ENCODE results near the gene LPCAT4. TPM values are rescaled to one million over a fixed set of nuclear protein-coding genes. Genes with fewer than 3 reads are reported as not detected.
"Not testable (repeated sequence)": the region's sequence is repeated elsewhere in the genome, so short reads cannot be mapped to it uniquely, and the experiment has no call there.

Gene LPCAT4
- total RNA-seq, 1 experiment from 2014 or later = 46.8 TPM

DNA sequence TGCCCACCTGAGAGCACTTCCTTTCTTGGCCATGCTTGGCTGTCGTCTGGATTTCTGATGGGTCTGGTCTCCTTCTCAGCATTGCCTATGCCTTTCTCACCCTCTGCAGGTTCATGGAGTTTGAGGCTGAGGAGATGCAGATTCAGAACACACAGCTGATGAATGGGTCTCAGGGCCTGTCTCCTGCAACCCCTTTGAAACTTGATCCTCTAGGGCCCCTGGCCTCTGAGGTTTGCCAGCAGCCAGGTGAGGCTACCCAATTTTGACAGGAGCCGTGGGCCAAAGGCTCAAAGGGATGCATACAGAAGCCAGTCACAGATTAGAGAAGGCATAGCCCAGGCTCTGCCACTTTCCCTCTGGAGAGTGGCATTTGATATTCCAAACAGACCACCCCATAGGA lies 13.4 kb downstream of the LPCAT4 start:
- ChIA-PET POLR2A (ENCODE audit: unreplicated experiment) (no interaction called here), CTCF (no interaction called here)
- no peaks in the 10 kb centered on the region for H3F3A ChIP-seq (ENCODE audit: insufficient read depth, low read depth)
- no peak overlapping the region for H3K4me2 ChIP-seq
- no TSS peak for BruUV-seq (replicated peaks)
- H3K79me2 ChIP-seq (ENCODE audit: low read depth) = no peaks in the 10 kb centered on the region
- H3K9me2 ChIP-seq (ENCODE audit: insufficient read depth) = no peaks in the 10 kb centered on the region
- H3K36me3 ChIP-seq (ENCODE audit: low read depth) = no peaks in the 10 kb centered on the region
- H3K27me3 ChIP-seq (ENCODE audit: insufficient read depth, low read depth) = no peaks in the 10 kb centered on the region
- no peak overlapping the region for H2AFZ ChIP-seq
- intact Hi-C loops (cut with micrococcal nuclease; ENCODE audit: unreplicated experiment) = no loop called here
- H3K4me3 ChIP-seq = no peak overlapping the region
- no peak overlapping the region for H3K27ac ChIP-seq
- H4K20me1 ChIP-seq (ENCODE audit: insufficient read depth) = no peaks in the 10 kb centered on the region
- no peaks in the 10 kb centered on the region for H3K4me1 ChIP-seq (replicated peaks; ENCODE audit: insufficient read depth)
- TF ChIP-seq, protein P1, sequence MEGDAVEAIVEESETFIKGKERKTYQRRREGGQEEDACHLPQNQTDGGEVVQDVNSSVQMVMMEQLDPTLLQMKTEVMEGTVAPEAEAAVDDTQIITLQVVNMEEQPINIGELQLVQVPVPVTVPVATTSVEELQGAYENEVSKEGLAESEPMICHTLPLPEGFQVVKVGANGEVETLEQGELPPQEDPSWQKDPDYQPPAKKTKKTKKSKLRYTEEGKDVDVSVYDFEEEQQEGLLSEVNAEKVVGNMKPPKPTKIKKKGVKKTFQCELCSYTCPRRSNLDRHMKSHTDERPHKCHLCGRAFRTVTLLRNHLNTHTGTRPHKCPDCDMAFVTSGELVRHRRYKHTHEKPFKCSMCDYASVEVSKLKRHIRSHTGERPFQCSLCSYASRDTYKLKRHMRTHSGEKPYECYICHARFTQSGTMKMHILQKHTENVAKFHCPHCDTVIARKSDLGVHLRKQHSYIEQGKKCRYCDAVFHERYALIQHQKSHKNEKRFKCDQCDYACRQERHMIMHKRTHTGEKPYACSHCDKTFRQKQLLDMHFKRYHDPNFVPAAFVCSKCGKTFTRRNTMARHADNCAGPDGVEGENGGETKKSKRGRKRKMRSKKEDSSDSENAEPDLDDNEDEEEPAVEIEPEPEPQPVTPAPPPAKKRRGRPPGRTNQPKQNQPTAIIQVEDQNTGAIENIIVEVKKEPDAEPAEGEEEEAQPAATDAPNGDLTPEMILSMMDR (conservative IDR thresholded peaks at IDR 0.05) = no peak
- TF ChIP-seq EZH2 (IDR thresholded peaks at IDR 0.05; ENCODE audit: low read depth) = no peak
- no peak for DNase-seq
- H3K9me3 ChIP-seq (ENCODE audit: insufficient read depth, low read depth) = no peaks in the 10 kb centered on the region

DNA sequence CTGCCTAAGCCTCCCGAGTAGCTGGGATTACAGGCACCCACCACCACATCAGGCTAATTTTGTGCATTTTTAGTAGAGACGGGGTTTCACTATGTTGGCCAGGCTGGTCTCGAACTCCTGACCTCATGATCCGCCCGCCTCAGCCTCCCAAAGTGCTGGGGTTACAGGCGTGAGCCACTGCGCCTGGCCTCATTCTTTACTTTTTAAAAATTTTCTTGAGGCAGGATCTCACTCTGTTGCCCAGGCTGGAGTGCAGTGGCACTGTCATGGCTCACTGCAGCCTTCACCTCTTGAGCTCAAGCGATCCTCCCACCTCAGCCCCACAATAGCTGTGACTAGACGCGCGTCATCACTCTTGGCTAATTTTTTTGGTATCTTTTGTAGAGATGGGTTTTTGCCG lies 14.0 kb downstream of the LPCAT4 start:
- H3F3A ChIP-seq (ENCODE audit: insufficient read depth, low read depth); H3K27ac ChIP-seq; intact Hi-C loops (cut with micrococcal nuclease; ENCODE audit: unreplicated experiment); BruUV-seq (replicated peaks); H3K4me1 ChIP-seq (replicated peaks; ENCODE audit: insufficient read depth); DNase-seq; H3K36me3 ChIP-seq (ENCODE audit: low read depth); H3K4me2 ChIP-seq; H3K79me2 ChIP-seq (ENCODE audit: low read depth); H3K9me3 ChIP-seq (ENCODE audit: insufficient read depth, low read depth); H4K20me1 ChIP-seq (ENCODE audit: insufficient read depth); H3K27me3 ChIP-seq (ENCODE audit: insufficient read depth, low read depth); H3K4me3 ChIP-seq; H2AFZ ChIP-seq; POLR2A ChIA-PET (ENCODE audit: unreplicated experiment); H3K9me2 ChIP-seq (ENCODE audit: insufficient read depth); CTCF ChIA-PET: not testable (repeated sequence)

DNA sequence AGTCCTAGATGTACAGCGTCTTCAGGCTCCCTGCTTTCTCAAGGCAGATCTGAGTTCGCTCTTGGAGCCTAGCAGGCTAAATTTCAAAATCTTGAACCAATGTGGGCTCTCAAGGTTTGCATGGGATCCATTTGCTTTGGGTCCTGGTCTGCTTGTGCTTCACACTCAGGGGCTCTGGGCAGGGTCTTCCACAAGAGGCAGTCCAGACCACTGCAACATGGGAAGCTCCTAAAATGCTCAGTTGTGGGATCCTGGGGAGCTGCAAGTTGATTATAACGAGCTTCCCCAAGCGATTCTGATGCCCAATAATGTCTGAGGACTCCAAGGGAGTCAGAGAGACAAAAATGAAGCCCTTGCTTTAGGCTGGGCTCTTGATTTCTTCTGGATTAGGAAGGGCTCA lies 17.2 kb downstream of the LPCAT4 start:
- Histone ChIP-seq H3K79me2 (ENCODE audit: low read depth) (no peaks in the 10 kb centered on the region), H2AFZ (no peak overlapping the region), H4K20me1 (ENCODE audit: insufficient read depth) (no peaks in the 10 kb centered on the region), H3K9me2 (ENCODE audit: insufficient read depth) (no peaks in the 10 kb centered on the region), H3K27me3 (ENCODE audit: insufficient read depth, low read depth) (no peaks in the 10 kb centered on the region), H3K27ac (no peak overlapping the region), H3K9me3 (ENCODE audit: insufficient read depth, low read depth) (no peaks in the 10 kb centered on the region), H3K4me3 (no peak overlapping the region), H3K4me2 (no peak overlapping the region), H3F3A (ENCODE audit: insufficient read depth, low read depth) (no peaks in the 10 kb centered on the region), H3K4me1 (replicated peaks; ENCODE audit: insufficient read depth) (no peaks in the 10 kb centered on the region), H3K36me3 (ENCODE audit: low read depth) (no peaks in the 10 kb centered on the region)
- TF ChIP-seq, protein P1 (conservative IDR thresholded peaks at IDR 0.05) = no peak
- TF ChIP-seq EZH2 (IDR thresholded peaks at IDR 0.05; ENCODE audit: low read depth) = no peak
- DNase-seq = no peak
- CTCF ChIA-PET = no interaction called here
- intact Hi-C loops (cut with micrococcal nuclease; ENCODE audit: unreplicated experiment) = no loop called here
- no TSS peak for BruUV-seq (replicated peaks)
- POLR2A ChIA-PET (ENCODE audit: unreplicated experiment) = no interaction called here

DNA sequence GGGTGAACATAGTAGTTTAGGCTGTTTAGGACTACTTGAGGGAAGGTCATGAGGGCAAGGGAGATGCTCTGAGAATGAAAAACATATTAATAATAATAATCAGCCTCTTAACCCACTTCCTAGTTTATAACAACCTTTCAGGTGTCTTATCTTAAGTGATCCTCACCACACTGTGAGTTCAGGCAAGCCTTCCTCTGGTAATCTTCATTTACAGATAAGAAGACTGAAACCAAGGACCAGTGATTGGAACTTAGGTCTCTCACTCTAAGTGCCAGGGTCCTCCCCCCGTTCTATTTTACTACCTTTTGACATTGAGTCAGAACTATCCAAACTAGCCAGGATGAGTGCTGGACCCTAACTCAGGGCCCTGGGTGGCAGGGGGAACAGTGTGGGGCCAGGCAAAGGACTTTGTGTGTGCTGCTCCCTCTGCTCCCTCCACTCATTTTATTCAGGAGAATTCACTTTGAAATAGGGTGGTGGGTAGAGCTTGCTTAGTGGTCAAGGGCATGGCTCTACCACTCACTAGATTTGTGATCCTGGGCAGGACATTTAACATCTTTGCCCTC lies 18.2 kb downstream of the LPCAT4 start:
- no peak for DNase-seq
- ChIA-PET POLR2A (ENCODE audit: unreplicated experiment) (no interaction called here), CTCF (no interaction called here)
- TF ChIP-seq, protein P1 (conservative IDR thresholded peaks at IDR 0.05) = no peak
- TF ChIP-seq EZH2 (IDR thresholded peaks at IDR 0.05; ENCODE audit: low read depth) = no peak
- Histone ChIP-seq H3F3A (ENCODE audit: insufficient read depth, low read depth) (no peaks in the 10 kb centered on the region), H3K79me2 (ENCODE audit: low read depth) (no peaks in the 10 kb centered on the region), H4K20me1 (ENCODE audit: insufficient read depth) (no peaks in the 10 kb centered on the region), H3K9me2 (ENCODE audit: insufficient read depth) (no peaks in the 10 kb centered on the region), H3K27ac (no peak overlapping the region), H3K9me3 (ENCODE audit: insufficient read depth, low read depth) (no peaks in the 10 kb centered on the region), H3K4me1 (replicated peaks; ENCODE audit: insufficient read depth) (no peaks in the 10 kb centered on the region), H3K36me3 (ENCODE audit: low read depth) (no peaks in the 10 kb centered on the region), H3K4me2 (no peak overlapping the region), H3K4me3 (no peak overlapping the region), H2AFZ (no peak overlapping the region), H3K27me3 (ENCODE audit: insufficient read depth, low read depth) (no peaks in the 10 kb centered on the region)
- BruUV-seq (replicated peaks) = no TSS peak
- intact Hi-C loops (cut with micrococcal nuclease; ENCODE audit: unreplicated experiment) = no loop called here
